IPS DF 19.7 (cell line): Measurements from ENCODE around the gene MLIP.

ENCODE experiments used
- DNase-seq: peaks from one replicate; pipeline ENCODE4 v3.0.0-alpha.2; 2013; ENCODE audit warnings: low read depth, low spot score

MLIP gene

GRCh38 chr6:54282186-54282585 is 170.9 kb downstream of the MLIP start:
- DNase-seq, result no peak

- DNase-seq, result no peak
These were observed 173.1 kb downstream of the MLIP start for GRCh38 chr6:54284161-54284860.

GRCh38 chr6:54285595-54285994 is 174.4 kb downstream of the MLIP start:
- no peak for DNase-seq

- DNase-seq, result no peak
These were observed 174.9 kb downstream of the MLIP start for GRCh38 chr6:54286141-54286540.

- no peak for DNase-seq
These were observed 177.2 kb downstream of the MLIP start for GRCh38 chr6:54288474-54288873.

GRCh38 chr6:54289426-54289825 is 178.2 kb downstream of the MLIP start:
- DNase-seq, result no peak

GRCh38 chr6:54291146-54291545 is 179.9 kb downstream of the MLIP start:
- no peak for DNase-seq

GRCh38 chr6:54291738-54292137 is 180.5 kb downstream of the MLIP start:
- DNase-seq, result peak; percentile 7

GRCh38 chr6:54294965-54295532 is 183.8 kb downstream of the MLIP start:
- no peak for DNase-seq

- DNase-seq, result no peak
These were observed 188.5 kb downstream of the MLIP start for GRCh38 chr6:54299542-54300269.

- no peak for DNase-seq
These were observed 190.5 kb downstream of the MLIP start for GRCh38 chr6:54301770-54302169.

- no peak for DNase-seq
These were observed 196.2 kb downstream of the MLIP start for GRCh38 chr6:54307439-54307910.

- no peak for DNase-seq
These were observed 197.2 kb downstream of the MLIP start, which contains the start of gene TINAG for GRCh38 chr6:54308289-54308985. Gene TINAG, plus strand, starts transcription at chr6:54308441. Its CDS starts 110 bp downstream, at chr6:54308551.

GRCh38 chr6:54308986-54309315 is 197.7 kb downstream of the MLIP start:
- no peak for DNase-seq

GRCh38 chr6:54310377-54311152 is 199.3 kb downstream of the MLIP start:
- DNase-seq, result no peak

GRCh38 chr6:54315656-54316055 is 204.4 kb downstream of the MLIP start:
- DNase-seq, result no peak
